ENCODE results near the gene TAS1R1. TPM values are rescaled to one million over a fixed set of nuclear protein-coding genes. Genes with fewer than 3 reads are reported as not detected.

Gene TAS1R1
- total RNA-seq, 1 donor from 2014 or later = not detected

DNA sequence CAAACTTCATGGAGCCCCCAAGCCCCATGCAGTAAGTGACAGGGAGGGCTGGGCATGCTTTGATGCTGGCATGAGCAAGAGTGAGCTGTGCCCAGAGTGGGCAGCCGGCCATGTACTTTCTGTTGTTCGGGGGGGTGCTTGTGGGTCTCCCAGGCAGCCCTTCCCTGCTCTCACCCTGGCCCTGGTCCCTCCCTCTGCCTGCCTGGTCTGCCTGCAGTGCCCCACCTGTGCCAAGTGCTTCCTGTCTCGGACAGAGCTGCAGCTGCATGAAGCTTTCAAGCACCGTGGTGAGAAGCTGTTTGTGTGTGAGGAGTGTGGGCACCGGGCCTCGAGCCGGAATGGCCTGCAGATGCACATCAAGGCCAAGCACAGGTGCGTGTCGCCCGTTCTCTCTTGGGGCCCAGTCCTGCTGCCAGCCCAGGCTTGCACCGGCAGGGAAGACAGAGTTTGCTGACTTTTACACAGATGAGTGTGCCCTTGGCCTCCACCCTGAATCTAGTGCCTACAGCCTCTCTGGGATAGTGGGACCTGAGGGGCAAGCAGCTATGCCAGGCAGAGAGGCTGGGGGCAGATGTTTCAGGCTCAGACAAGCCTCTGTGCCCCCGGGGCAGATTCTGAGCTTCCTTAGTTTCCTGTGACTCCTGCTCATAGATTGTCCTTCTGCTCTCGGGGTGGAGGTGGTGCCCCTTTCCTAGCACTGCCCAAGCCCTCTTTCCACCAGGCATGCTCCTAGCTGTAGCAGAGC is 32.3 kb downstream of the TAS1R1 start:
- Mint-ChIP-seq H3K27ac (no peak overlapping the region), H3K4me3 (ENCODE audit: low read depth) (no peak overlapping the region)

DNA sequence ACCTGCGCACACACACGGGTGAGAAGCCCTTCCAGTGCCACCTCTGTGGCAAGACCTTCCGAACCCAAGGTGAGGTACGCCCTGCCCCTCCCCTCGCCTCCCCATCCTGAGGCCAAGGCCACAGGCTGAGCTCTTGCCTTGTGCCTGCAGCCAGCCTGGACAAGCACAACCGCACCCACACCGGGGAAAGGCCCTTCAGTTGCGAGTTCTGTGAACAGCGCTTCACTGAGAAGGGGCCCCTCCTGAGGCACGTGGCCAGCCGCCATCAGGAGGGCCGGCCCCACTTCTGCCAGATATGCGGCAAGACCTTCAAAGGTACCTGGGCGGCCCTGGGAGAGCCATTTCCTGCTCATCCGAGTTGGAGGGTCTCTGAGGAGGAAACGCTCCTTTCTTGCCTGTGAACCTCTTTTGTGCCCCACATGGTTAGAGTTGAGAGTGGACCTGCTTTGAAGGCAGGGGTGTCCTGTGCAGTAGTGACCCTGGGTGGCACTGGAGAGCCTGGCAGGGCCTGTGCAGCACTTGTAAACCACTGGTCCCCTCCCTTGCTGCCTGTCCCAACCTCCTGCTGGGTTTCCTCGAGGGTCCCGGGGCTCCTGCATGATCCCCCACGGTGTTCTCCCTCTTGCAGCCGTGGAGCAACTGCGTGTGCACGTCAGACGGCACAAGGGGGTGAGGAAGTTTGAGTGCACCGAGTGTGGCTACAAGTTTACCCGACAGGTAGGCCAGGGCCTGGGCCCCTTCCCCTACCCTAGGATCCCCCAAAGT is 33.2 kb downstream of the TAS1R1 start:
- Mint-ChIP-seq H3K4me3 (ENCODE audit: low read depth) (no peak overlapping the region), H3K36me3 (ENCODE audit: insufficient read depth) (peaks cover 4% of the 10 kb centered on the region), H3K27me3 (no peaks in the 10 kb centered on the region), H3K9me3 (ENCODE audit: low read depth) (no peaks in the 10 kb centered on the region), H3K4me1 (ENCODE audit: low read depth) (peaks cover 5% of the 10 kb centered on the region), H3K27ac (no peak overlapping the region)
- DNase-seq (ENCODE audit: low spot score, unreplicated experiment) = no peak
- TF ChIP-seq CTCF (IDR thresholded peaks at IDR 0.05; ENCODE audit: unreplicated experiment) = no peak

More for the DNA sequence above, 32.3 kb downstream of the TAS1R1 start:
- DNase-seq (ENCODE audit: low spot score, unreplicated experiment) = no peak
- TF ChIP-seq CTCF (IDR thresholded peaks at IDR 0.05; ENCODE audit: unreplicated experiment) = no peak
- Mint-ChIP-seq H3K36me3 (ENCODE audit: insufficient read depth) (peaks cover 4% of the 10 kb centered on the region), H3K27me3 (no peaks in the 10 kb centered on the region), H3K4me1 (ENCODE audit: low read depth) (peaks cover 7% of the 10 kb centered on the region), H3K9me3 (ENCODE audit: low read depth) (no peaks in the 10 kb centered on the region)

DNA sequence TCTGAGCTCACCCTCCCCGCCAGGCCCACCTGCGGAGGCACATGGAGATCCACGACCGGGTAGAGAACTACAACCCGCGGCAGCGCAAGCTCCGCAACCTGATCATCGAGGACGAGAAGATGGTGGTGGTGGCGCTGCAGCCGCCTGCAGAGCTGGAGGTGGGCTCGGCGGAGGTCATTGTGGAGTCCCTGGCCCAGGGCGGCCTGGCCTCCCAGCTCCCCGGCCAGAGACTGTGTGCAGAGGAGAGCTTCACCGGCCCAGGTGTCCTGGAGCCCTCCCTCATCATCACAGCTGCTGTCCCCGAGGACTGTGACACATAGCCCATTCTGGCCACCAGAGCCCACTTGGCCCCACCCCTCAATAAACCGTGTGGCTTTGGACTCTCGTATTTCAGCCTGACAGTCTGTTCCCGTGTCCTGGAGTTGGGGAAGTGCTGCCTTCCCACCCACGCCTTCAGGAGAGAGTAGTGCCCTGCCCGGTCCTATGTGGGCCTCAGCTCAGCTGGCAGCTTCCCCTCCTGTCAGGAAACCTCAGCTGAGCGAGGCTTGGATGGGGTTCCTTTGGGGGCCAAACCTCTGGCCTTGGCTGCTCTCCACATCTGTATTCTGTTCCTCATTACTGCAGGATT is 33.9 kb downstream of the TAS1R1 start:
- TF ChIP-seq CTCF (IDR thresholded peaks at IDR 0.05; ENCODE audit: unreplicated experiment) = no peak
- Mint-ChIP-seq H3K27ac (no peak overlapping the region), H3K36me3 (ENCODE audit: insufficient read depth) (peaks cover 6% of the 10 kb centered on the region), H3K4me3 (ENCODE audit: low read depth) (no peak overlapping the region), H3K27me3 (no peaks in the 10 kb centered on the region), H3K4me1 (ENCODE audit: low read depth) (peaks cover 5% of the 10 kb centered on the region), H3K9me3 (ENCODE audit: low read depth) (no peaks in the 10 kb centered on the region)
- no peak for DNase-seq (ENCODE audit: low spot score, unreplicated experiment)

DNA sequence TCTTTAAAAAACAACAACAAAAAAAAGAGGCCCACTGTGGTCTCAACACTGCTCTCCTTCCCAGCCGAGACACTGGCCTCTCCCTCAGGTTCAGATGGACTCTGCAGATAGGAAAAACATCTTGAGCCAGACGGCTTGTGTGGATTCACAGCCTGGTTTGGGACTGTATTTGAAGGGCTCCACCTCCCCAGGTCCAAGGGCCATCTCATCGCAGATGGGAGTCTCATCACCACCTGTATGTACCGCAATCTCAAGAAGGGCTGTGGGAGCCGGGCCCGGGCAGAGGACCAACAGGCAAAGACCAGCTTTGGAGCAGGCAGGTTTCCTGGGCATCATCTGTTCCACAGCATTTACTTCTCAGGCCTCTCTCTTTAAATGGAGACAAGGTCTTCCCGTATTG is 34.9 kb downstream of the TAS1R1 start:
- Mint-ChIP-seq H3K27me3 (no peaks in the 10 kb centered on the region), H3K4me3 (ENCODE audit: low read depth) (no peak overlapping the region), H3K36me3 (ENCODE audit: insufficient read depth) (peaks cover 5% of the 10 kb centered on the region), H3K4me1 (ENCODE audit: low read depth) (no peaks in the 10 kb centered on the region), H3K9me3 (ENCODE audit: low read depth) (no peaks in the 10 kb centered on the region), H3K27ac (no peak overlapping the region)
- DNase-seq (ENCODE audit: low spot score, unreplicated experiment) = no peak
- TF ChIP-seq CTCF (IDR thresholded peaks at IDR 0.05; ENCODE audit: unreplicated experiment) = no peak

DNA sequence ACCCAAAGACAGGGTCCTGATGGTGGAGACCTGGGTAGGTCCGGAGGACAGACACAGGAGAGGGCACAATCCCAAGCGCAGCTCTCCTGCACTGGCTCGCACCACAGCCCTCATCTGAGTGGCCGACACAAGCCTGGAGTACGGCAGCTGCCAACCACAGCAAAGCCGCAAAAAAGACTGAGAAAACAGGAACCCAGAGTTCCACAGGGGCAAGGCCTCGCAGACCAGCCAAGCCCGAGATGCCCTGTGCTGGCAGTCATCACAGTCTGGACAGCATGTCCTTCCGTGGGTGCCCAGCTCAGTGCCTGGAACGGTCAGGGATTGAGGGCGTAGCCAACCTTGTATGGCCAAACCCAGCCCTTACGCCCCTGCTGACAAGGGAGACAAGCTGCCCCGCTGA is 36.1 kb downstream of the TAS1R1 start:
- no peak for TF ChIP-seq CTCF (IDR thresholded peaks at IDR 0.05; ENCODE audit: unreplicated experiment)
- Mint-ChIP-seq H3K4me1 (ENCODE audit: low read depth) (no peaks in the 10 kb centered on the region), H3K27ac (peak overlapping the region; percentile 64)

More for the DNA sequence above, 36.1 kb downstream of the TAS1R1 start:
- H3K27me3 Mint-ChIP-seq = no peaks in the 10 kb centered on the region
- H3K36me3 Mint-ChIP-seq (ENCODE audit: insufficient read depth) = peaks cover 9% of the 10 kb centered on the region
- no peak for DNase-seq (ENCODE audit: low spot score, unreplicated experiment)
- H3K4me3 Mint-ChIP-seq (ENCODE audit: low read depth) = no peak overlapping the region
- H3K9me3 Mint-ChIP-seq (ENCODE audit: low read depth) = no peaks in the 10 kb centered on the region
